Endothelial cell (in vitro differentiated cells): ENCODE results near the gene CSNK1D. TPM values are rescaled to one million over a fixed set of nuclear protein-coding genes. Genes with fewer than 3 reads are reported as not detected.

Experiments
- DNase-seq: peaks from one replicate; pipeline ENCODE4 v3.0.0; 2021; ENCODE audit warnings: low spot score
- H3K27ac Mint-ChIP-seq: one replicate; pipeline ENCODE4 v1.8.0; 2021; ENCODE audit warnings: mixed read lengths, inconsistent platforms; ENCODE audit not compliant: unreplicated experiment
- H3K27me3 Mint-ChIP-seq: one replicate; pipeline ENCODE4 v1.8.0; 2021; ENCODE audit warnings: mild to moderate bottlenecking, moderate library complexity, mixed read lengths, inconsistent platforms; ENCODE audit not compliant: unreplicated experiment
- H3K36me3 Mint-ChIP-seq: one replicate; pipeline ENCODE4 v1.8.0; 2021; ENCODE audit warnings: mild to moderate bottlenecking, low read depth, mixed read lengths, inconsistent platforms; ENCODE audit not compliant: unreplicated experiment
- H3K4me1 Mint-ChIP-seq: one replicate; pipeline ENCODE4 v1.8.0; 2021; ENCODE audit warnings: mild to moderate bottlenecking, mixed read lengths, inconsistent platforms; ENCODE audit not compliant: unreplicated experiment
- H3K4me3 Mint-ChIP-seq: one replicate; pipeline ENCODE4 v1.8.0; 2021; ENCODE audit warnings: mild to moderate bottlenecking, mixed read lengths, inconsistent platforms; ENCODE audit not compliant: unreplicated experiment
- H3K9me3 Mint-ChIP-seq: one replicate; pipeline ENCODE4 v1.8.0; 2021; ENCODE audit warnings: mixed read lengths, inconsistent platforms; ENCODE audit not compliant: unreplicated experiment
- total RNA-seq: library from RNA; stranded (reverse); fragmentation: NEBNext Ultra II Directional; extraction: Animal tissue kit (Norgen Biotek cat#: 25700); gene quantifications from one replicate; pipeline ENCODE4 v1.2.1, GENCODE V29; 2021; ENCODE audit not compliant: unreplicated experiment
- TF ChIP-seq, protein P1 (sequence below): fragments of 200-600 bp; sonication (generic); IDR thresholded peaks from one replicate; pipeline ENCODE4 v1.5.0; 2021; ENCODE audit warnings: antibody characterized with exemption; ENCODE audit not compliant: unreplicated experiment

The CSNK1D gene
- total RNA-seq, 1 donor from 2014 or later, result 149 TPM

DNA sequence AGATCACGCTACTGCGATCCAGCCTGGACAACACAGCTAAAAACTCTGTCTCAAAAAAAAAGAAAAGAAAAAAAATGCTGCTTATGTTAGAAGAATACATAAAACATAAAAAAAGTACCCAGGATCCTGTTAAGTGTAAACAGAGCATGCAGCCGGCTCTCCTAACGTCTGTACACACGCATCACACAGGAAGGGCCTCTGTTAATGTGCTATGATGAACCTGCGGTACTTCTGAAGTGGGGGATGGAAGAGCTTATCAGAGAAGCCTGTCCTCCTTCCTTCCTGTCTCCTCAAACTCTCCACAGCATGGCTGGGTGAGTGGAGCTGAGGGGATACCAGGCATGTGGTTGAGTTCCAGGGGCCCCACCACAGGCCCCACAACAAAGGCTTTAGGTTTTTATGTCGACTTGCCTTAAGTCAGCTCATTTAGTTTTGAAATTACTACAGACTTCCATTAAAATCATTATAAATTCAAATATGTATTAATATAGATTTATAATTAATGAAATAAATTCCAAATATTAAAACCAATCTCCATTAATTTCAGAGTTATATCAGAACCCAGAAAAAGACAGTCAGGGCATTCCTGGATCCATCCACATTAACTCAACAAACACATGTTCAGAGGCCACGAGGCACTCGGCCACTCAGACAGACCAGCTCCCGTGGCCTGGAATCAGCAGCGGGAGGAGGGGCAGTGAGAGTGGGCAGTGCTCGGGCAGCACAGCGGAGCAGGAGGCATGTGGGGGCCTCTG, 72.6 kb downstream of the CSNK1D start:
- Mint-ChIP-seq H3K27me3 (peaks cover 5% of the 10 kb centered on the region), H3K9me3 (no peaks in the 10 kb centered on the region), H3K4me3 (no peak overlapping the region), H3K4me1 (peaks cover 13% of the 10 kb centered on the region), H3K27ac (no peak overlapping the region), H3K36me3 (peaks cover 16% of the 10 kb centered on the region)
- TF ChIP-seq, protein P1, sequence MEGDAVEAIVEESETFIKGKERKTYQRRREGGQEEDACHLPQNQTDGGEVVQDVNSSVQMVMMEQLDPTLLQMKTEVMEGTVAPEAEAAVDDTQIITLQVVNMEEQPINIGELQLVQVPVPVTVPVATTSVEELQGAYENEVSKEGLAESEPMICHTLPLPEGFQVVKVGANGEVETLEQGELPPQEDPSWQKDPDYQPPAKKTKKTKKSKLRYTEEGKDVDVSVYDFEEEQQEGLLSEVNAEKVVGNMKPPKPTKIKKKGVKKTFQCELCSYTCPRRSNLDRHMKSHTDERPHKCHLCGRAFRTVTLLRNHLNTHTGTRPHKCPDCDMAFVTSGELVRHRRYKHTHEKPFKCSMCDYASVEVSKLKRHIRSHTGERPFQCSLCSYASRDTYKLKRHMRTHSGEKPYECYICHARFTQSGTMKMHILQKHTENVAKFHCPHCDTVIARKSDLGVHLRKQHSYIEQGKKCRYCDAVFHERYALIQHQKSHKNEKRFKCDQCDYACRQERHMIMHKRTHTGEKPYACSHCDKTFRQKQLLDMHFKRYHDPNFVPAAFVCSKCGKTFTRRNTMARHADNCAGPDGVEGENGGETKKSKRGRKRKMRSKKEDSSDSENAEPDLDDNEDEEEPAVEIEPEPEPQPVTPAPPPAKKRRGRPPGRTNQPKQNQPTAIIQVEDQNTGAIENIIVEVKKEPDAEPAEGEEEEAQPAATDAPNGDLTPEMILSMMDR, result no peak
- DNase-seq, result no peak

- Mint-ChIP-seq H3K4me1 (peaks cover 13% of the 10 kb centered on the region), H3K27me3 (peaks cover 2% of the 10 kb centered on the region), H3K36me3 (peaks cover 21% of the 10 kb centered on the region), H3K9me3 (no peaks in the 10 kb centered on the region), H3K27ac (no peak overlapping the region), H3K4me3 (no peak overlapping the region)
- DNase-seq, result no peak
- TF ChIP-seq, protein P1, result no peak
These were observed 73.4 kb downstream of the CSNK1D start for GRCh38 chr17:82200135-82200534.

- H3K27ac Mint-ChIP-seq, result no peak overlapping the region
- H3K4me3 Mint-ChIP-seq, result no peak overlapping the region
- peaks cover 2% of the 10 kb centered on the region for H3K27me3 Mint-ChIP-seq
- H3K9me3 Mint-ChIP-seq, result no peaks in the 10 kb centered on the region
- DNase-seq, result no peak
- H3K36me3 Mint-ChIP-seq, result peaks cover 25% of the 10 kb centered on the region
- TF ChIP-seq, protein P1, result no peak
- peaks cover 13% of the 10 kb centered on the region for H3K4me1 Mint-ChIP-seq
These were observed 74.0 kb downstream of the CSNK1D start for GRCh38 chr17:82199496-82199895.

DNA sequence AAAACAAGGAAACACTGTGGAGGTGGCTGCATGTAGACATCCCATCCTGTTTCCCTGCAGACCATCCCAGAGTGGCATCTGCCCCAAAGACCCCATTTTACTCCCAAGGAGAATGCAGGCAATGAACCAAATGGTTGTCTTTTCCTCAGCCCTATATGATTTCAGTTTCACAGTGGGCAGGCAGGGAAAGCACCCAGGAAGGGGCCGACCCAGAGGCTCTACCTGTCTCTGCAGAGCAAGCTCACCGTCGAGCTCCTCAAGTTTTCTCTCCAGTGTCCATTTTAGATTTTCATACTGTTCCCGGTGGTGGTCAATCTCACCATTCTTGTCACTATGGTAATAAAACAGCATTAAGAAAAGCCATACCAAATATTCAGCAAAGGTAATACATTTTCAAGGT, 75.4 kb downstream of the CSNK1D start:
- Mint-ChIP-seq H3K27me3 (peaks cover 2% of the 10 kb centered on the region), H3K4me3 (no peak overlapping the region), H3K9me3 (no peaks in the 10 kb centered on the region), H3K36me3 (peaks cover 28% of the 10 kb centered on the region), H3K4me1 (peaks cover 23% of the 10 kb centered on the region), H3K27ac (no peak overlapping the region)
- TF ChIP-seq, protein P1, result no peak
- no peak for DNase-seq
